Measurements from ENCODE around the gene LUC7L3. TPM values are rescaled to one million over a fixed set of nuclear protein-coding genes. Genes with fewer than 3 reads are reported as not detected.
"Not testable (repeated sequence)": the region's sequence is repeated elsewhere in the genome, so short reads cannot be mapped to it uniquely, and the experiment has no call there.

The LUC7L3 gene
- polyA plus RNA-seq, 12 donors = 191 to 632 (median 338) TPM

GRCh38 chr17:50707289-50708049, 11.9 kb upstream of the LUC7L3 start, which contains the start of gene ANKRD40:
Gene ANKRD40 (minus strand): TSS chr17:50707914. CDS start chr17:50707654, 260 bp downstream.
- DNase-seq = peak; percentile 95

- DNase-seq = peak; percentile 60
Observed at GRCh38 chr17:50708050-50709000, 11.1 kb upstream of the LUC7L3 start.

- DNase-seq = not testable (repeated sequence)
Observed at GRCh38 chr17:50709053-50709452, 10.3 kb upstream of the LUC7L3 start.

GRCh38 chr17:50710025-50710424, 9.4 kb upstream of the LUC7L3 start:
- no peak for DNase-seq

GRCh38 chr17:50710650-50711049, 8.8 kb upstream of the LUC7L3 start:
- DNase-seq = no peak

GRCh38 chr17:50712641-50713040, 6.8 kb upstream of the LUC7L3 start:
- no peak for DNase-seq

GRCh38 chr17:50715471-50715870, 3.9 kb upstream of the LUC7L3 start:
- DNase-seq = no peak

- no peak for DNase-seq
Observed at GRCh38 chr17:50719924-50720794, 756 bp downstream of the LUC7L3 start.

GRCh38 chr17:50721194-50722010, 2.0 kb downstream of the LUC7L3 start:
- no peak for DNase-seq

GRCh38 chr17:50722746-50723145, 3.3 kb downstream of the LUC7L3 start:
- DNase-seq = no peak

GRCh38 chr17:50724622-50725021, 5.2 kb downstream of the LUC7L3 start:
- not testable (repeated sequence) for DNase-seq

GRCh38 chr17:50725769-50726655, 6.6 kb downstream of the LUC7L3 start:
- DNase-seq = no peak

GRCh38 chr17:50728112-50728429, 8.7 kb downstream of the LUC7L3 start:
- DNase-seq = no peak

GRCh38 chr17:50728881-50729765, 9.7 kb downstream of the LUC7L3 start:
- DNase-seq = no peak

GRCh38 chr17:50731575-50732460, 12.4 kb downstream of the LUC7L3 start:
- DNase-seq = no peak

- no peak for DNase-seq
Observed at GRCh38 chr17:50735287-50735686, 15.9 kb downstream of the LUC7L3 start.

GRCh38 chr17:50737118-50737698, 17.8 kb downstream of the LUC7L3 start:
- no peak for DNase-seq

Measured in muscle of arm (tissue), 12 donors.